GM21576 (cell line): ENCODE measurements around the gene MCOLN3.
A peak's percentile ranks its signal among the peaks of the same experiment; 100 is the strongest.
"Not testable (repeated sequence)": the region's sequence is repeated elsewhere in the genome, so short reads cannot be mapped to it uniquely, and the experiment has no call there.

Experiments used
- ATAC-seq: cut with Tn5 transposase; IDR thresholded peaks from one replicate; pipeline ENCODE4 v1.9.1; 2021; ENCODE audit warnings: mild to moderate bottlenecking, moderate library complexity; ENCODE audit not compliant: unreplicated experiment

Gene MCOLN3

GRCh38 chr1:84995484-84996334 lies 52.6 kb downstream of the MCOLN3 start:
- ATAC-seq: peak; percentile 38

- no peak for ATAC-seq
Measured at GRCh38 chr1:84991097-84991920, 57.0 kb downstream of the MCOLN3 start.

GRCh38 chr1:84988588-84988987 lies 59.7 kb downstream of the MCOLN3 start:
- ATAC-seq: peak; percentile 67

GRCh38 chr1:84986561-84986960 lies 61.7 kb downstream of the MCOLN3 start:
- ATAC-seq: not testable (repeated sequence)

- ATAC-seq: no peak
Measured at GRCh38 chr1:84985365-84985764, 62.9 kb downstream of the MCOLN3 start.

- ATAC-seq: no peak
Measured at GRCh38 chr1:84982395-84982794, 65.9 kb downstream of the MCOLN3 start.

GRCh38 chr1:84975035-84975434 lies 73.3 kb downstream of the MCOLN3 start:
- ATAC-seq: peak; percentile 31

GRCh38 chr1:84973498-84974334 lies 74.6 kb downstream of the MCOLN3 start:
- ATAC-seq: peak; percentile 40

- peak; percentile 46 for ATAC-seq
Measured at GRCh38 chr1:84972377-84972987, 75.8 kb downstream of the MCOLN3 start.

- ATAC-seq: peak; percentile 42
Measured at GRCh38 chr1:84971957-84972356, 76.3 kb downstream of the MCOLN3 start.

- ATAC-seq: peak; percentile 30
Measured at GRCh38 chr1:84969489-84970250, 78.6 kb downstream of the MCOLN3 start.

- ATAC-seq: no peak
Measured at GRCh38 chr1:84968865-84969264, 79.4 kb downstream of the MCOLN3 start.

- ATAC-seq: no peak
Measured at GRCh38 chr1:84968101-84968500, 80.2 kb downstream of the MCOLN3 start.
